ENCODE measurements around the gene GDF11. TPM values are rescaled to one million over a fixed set of nuclear protein-coding genes. Genes with fewer than 3 reads are reported as not detected.

Gene GDF11
- total and polyA plus RNA-seq, 2 of the 4 experiments (the other 2 are of a cell fraction), result 2.7 to 12.9 TPM

GRCh38 chr12:55720071-55720564 lies 22.8 kb upstream of the GDF11 start, which contains the start of gene RDH5:
RDH5 (plus strand) TSS chr12:55720393; CDS start chr12:55721185, 792 bp downstream.
- intact Hi-C loops (cut with micrococcal nuclease), result loop anchor here (2.0 kb wide), 2 partner anchors 59 to 531 kb away; no protein-coding TSS in a partner anchor
- Histone ChIP-seq H2BK20ac (ENCODE audit: low read depth, low read length) (peak within 1 kb of the TSS; percentile 37; the same call in 1 of the 2 replicates), H2BK120ac (ENCODE audit: low read depth, low read length) (peak within 1 kb of the TSS; percentile 41), H2BK5ac (ENCODE audit: low read depth, low read length, poor library complexity, severe bottlenecking) (peak within 1 kb of the TSS; percentile 84), H3K4ac (ENCODE audit: low read depth, low read length) (peak within 1 kb of the TSS; percentile 76), H3K18ac (ENCODE audit: low read depth, low read length) (peak within 1 kb of the TSS; percentile 20; the same call in 1 of the 2 replicates), H3K4me2 (ENCODE audit: low read depth, low read length) (peak within 1 kb of the TSS; percentile 14; the same call in 1 of the 2 replicates), H3K14ac (replicated peaks; ENCODE audit: low read depth, low read length) (no peak within 1 kb of the TSS), H4K8ac (ENCODE audit: low read depth in 2 of 2, low read length in 2 of 2) (peak within 1 kb of the TSS in 1 of 2 experiments; percentile 62; a peak in 2 of 4 replicates), H3K27ac (ENCODE audit: insufficient read depth, low read length) (peak within 1 kb of the TSS; percentile 30), H3K56ac (ENCODE audit: extremely low read depth, insufficient read depth, low read length) (peak within 1 kb of the TSS; percentile 38), H4K20me1 (ENCODE audit: insufficient read depth, low read length) (peaks cover 37% of the 10 kb centered on the region), H2AK9ac (replicated peaks; ENCODE audit: low read depth, low read length, poor library complexity) (peak within 1 kb of the TSS; percentile 83), H3K79me1 (ENCODE audit: low read depth in 1 of 2, low read length in 2 of 2) (peaks cover 27 to 75% of the 10 kb centered on the region in 2 experiments), H4K5ac (ENCODE audit: low read depth, low read length) (peak within 1 kb of the TSS; percentile 6; the same call in 1 of the 2 replicates), H3K4me1 (ENCODE audit: control insufficient read depth, insufficient read depth, low read length) (peaks cover 36% of the 10 kb centered on the region), H3K23ac (ENCODE audit: low read depth, low read length) (peak within 1 kb of the TSS; percentile 29; the same call in 1 of the 2 replicates), H2AK5ac (ENCODE audit: low read depth, low read length) (peak within 1 kb of the TSS; percentile 89), H3K27me3 (ENCODE audit: control insufficient read depth, insufficient read depth, low read length) (no peaks in the 10 kb centered on the region), H3K9ac (ENCODE audit: low read depth, low read length) (no peak within 1 kb of the TSS; the same call in 1 of the 2 replicates), H2BK15ac (ENCODE audit: low read depth, low read length) (peak within 1 kb of the TSS; percentile 12; the same call in 2 of the 3 replicates), H3K4me3 (ENCODE audit: insufficient read depth, low read depth, low read length) (no peak within 1 kb of the TSS), H4K91ac (ENCODE audit: insufficient read depth, low read depth, low read length) (peak within 1 kb of the TSS; percentile 25; the same call in 1 of the 2 replicates), H2AFZ (replicated peaks; ENCODE audit: low read length, poor library complexity) (peak within 1 kb of the TSS; percentile 77), H3K36me3 (ENCODE audit: control insufficient read depth, insufficient read depth, low read length) (peaks cover 24% of the 10 kb centered on the region), H3K9me1 (ENCODE audit: insufficient read depth, low read length) (peaks cover 32% of the 10 kb centered on the region), H3K9me3 (ENCODE audit: control insufficient read depth, insufficient read depth, low read length) (no peaks in the 10 kb centered on the region)
- POLR2A ChIA-PET (ENCODE audit: unreplicated experiment), result interaction anchor here (2.1 kb wide), 1 partner anchor 10 kb away, joined by 8 read pairs; no protein-coding TSS in a partner anchor
- DNase-seq, result peak; percentile 89
- in situ Hi-C loops (cut with MboI; ENCODE audit: low sequenced_read_pairs), result no loop called here
- dilution Hi-C loops (cut with HindIII; ENCODE audit: low sequenced_read_pairs, unreplicated experiment), result no loop called here
- no TSS peak for BruUV-seq (replicated peaks)
- peak; percentile 39 for ATAC-seq (ENCODE audit: low read depth)
- WGBS, 2 experiments (ENCODE audit: extremely low coverage in 2 of 2, insufficient read length in 1 of 2), result no CpG with 5 or more reads among the region's 6 CpGs
- CTCF ChIA-PET, result interaction anchor here (0.5 to 1.6 kb wide), 5 partner anchors 17 to 73 kb away, joined by 3 to 5 read pairs (median 4); no protein-coding TSS in a partner anchor
- TF ChIP-seq MAZ (IDR thresholded peaks at IDR 0.05; ENCODE audit: borderline replicate concordance, low read depth, low read length) (peak; percentile 68; the same call in 1 of the 2 replicates), USF2 (IDR thresholded peaks at IDR 0.05; ENCODE audit: low read depth, low read length) (no peak), ELK1 (IDR thresholded peaks at IDR 0.05; ENCODE audit: borderline replicate concordance, low read depth, low read length) (no peak), RFX5 (IDR thresholded peaks at IDR 0.05; ENCODE audit: low read depth, low read length) (no peak), CEBPB (IDR thresholded peaks at IDR 0.05; ENCODE audit: low read depth, low read length) (no peak), CTCF (conservative IDR thresholded peaks at IDR 0.05; ENCODE audit: low read depth, low read length) (no peak), NFE2L2 (IDR thresholded peaks at IDR 0.05; ENCODE audit: low read depth, low read length) (no peak), RAD21 (IDR thresholded peaks at IDR 0.05; ENCODE audit: low read length) (0 out of 2 replicates have a peak, but pooled peaks have one; percentile 6), BHLHE40 (IDR thresholded peaks at IDR 0.05; ENCODE audit: low read depth, low read length) (no peak), CHD1 (IDR thresholded peaks at IDR 0.05; ENCODE audit: low read depth, low read length) (no peak), MXI1 (IDR thresholded peaks at IDR 0.05; ENCODE audit: borderline replicate concordance, low read depth, low read length) (no peak), SMC3 (IDR thresholded peaks at IDR 0.05; ENCODE audit: low read depth, low read length) (0 out of 2 replicates have a peak, but pooled peaks have one; percentile 12), POLR2A (IDR thresholded peaks at IDR 0.05; ENCODE audit: low read depth, low read length) (no peak; the same call in 1 of the 2 replicates), FOS (IDR thresholded peaks at IDR 0.05; ENCODE audit: low read depth, low read length) (no peak), MAFK (IDR thresholded peaks at IDR 0.05; ENCODE audit: low read depth, low read length) (no peak)

All from IMR-90 (cell line).